Body of pancreas (tissue), 4 donors: ENCODE measurements around the gene NFYC.

Source experiments
- POLR2A ChIP-seq, 3 donors: fragments of 450-650 bp; IDR thresholded peaks; one replicate each; pipeline ENCODE4 v1.6.1; 2016; ENCODE audit warnings: antibody characterized with exemption in 3 of 3, mild to moderate bottlenecking in 2 of 3
- TF ChIP-seq, protein P1 (sequence below), 7 experiments: fragments of 450-650 bp in 4 of 7; fragments of 200-600 bp in 3 of 7; sonication (generic) in 3 of 7; IDR thresholded peaks; one replicate each; pipeline ENCODE4 v1.5.1; 2016 to 2019; ENCODE audit warnings: antibody characterized with exemption in 7 of 7

DNA sequence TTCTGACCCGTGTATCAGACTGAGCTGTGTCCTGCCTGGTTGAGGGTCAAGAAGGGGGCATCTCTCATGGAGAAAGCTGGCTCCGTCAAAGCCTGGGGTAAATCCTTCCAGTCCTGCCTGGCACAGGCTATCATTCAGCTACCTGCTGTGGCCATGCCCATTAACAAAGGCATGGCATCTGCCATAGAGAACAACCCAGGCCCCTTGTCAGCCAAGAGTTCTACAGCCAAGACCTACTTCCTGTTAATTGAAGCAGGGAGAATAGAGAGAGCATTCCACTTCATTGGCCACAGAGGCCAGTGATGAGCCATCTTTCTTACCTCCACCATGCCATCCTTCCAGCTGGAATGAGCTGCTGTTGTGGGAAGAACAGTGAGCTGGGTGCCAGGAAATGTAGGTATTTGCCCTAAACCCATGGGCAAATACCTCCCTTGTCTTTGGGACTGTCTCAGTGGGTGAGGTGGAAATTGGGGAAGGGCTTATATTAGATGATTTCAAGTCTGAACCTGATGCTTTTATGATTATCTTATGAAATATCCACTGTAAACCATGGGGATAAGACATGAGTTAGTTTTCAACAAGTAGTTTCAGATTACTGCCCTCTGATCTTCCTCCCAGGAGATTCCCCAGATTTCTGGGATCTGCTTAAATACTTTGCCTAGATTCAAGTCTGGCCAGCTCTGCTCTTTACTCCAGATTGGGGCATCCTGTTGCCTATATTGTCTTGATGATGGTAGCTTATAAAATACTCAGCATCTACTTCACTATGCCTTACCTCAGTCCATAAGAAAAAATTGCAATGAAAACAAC is 80.8 kb downstream of the NFYC start:
- TF ChIP-seq, protein P1, sequence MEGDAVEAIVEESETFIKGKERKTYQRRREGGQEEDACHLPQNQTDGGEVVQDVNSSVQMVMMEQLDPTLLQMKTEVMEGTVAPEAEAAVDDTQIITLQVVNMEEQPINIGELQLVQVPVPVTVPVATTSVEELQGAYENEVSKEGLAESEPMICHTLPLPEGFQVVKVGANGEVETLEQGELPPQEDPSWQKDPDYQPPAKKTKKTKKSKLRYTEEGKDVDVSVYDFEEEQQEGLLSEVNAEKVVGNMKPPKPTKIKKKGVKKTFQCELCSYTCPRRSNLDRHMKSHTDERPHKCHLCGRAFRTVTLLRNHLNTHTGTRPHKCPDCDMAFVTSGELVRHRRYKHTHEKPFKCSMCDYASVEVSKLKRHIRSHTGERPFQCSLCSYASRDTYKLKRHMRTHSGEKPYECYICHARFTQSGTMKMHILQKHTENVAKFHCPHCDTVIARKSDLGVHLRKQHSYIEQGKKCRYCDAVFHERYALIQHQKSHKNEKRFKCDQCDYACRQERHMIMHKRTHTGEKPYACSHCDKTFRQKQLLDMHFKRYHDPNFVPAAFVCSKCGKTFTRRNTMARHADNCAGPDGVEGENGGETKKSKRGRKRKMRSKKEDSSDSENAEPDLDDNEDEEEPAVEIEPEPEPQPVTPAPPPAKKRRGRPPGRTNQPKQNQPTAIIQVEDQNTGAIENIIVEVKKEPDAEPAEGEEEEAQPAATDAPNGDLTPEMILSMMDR (IDR thresholded peaks at IDR 0.05), result no peak
- TF ChIP-seq POLR2A (IDR thresholded peaks at IDR 0.05), result no peak
